Testis (tissue), 3 donors: ENCODE measurements around the gene DPP10. TPM values are rescaled to one million over a fixed set of nuclear protein-coding genes. Genes with fewer than 3 reads are reported as not detected.

Experiments used
- DNase-seq: peaks from one replicate; pipeline ENCODE4 v3.0.0-alpha.2; 2019
- H3K27ac ChIP-seq, 2 donors: fragments of 200-600 bp; sonication (generic); one replicate each; pipeline ENCODE4 v1.5.1; 2019
- H3K27me3 ChIP-seq: fragments of 200-600 bp; sonication (generic); one replicate; pipeline ENCODE4 v1.5.1; 2019
- H3K36me3 ChIP-seq: fragments of 200-600 bp; sonication (generic); one replicate; pipeline ENCODE4 v1.5.1; 2017; ENCODE audit warnings: low read depth; ENCODE audit errors: missing control alignments
- H3K4me1 ChIP-seq: fragments of 200-600 bp; sonication (generic); one replicate; pipeline ENCODE4 v1.5.1; 2019
- H3K4me3 ChIP-seq, 2 donors: fragments of 200-600 bp; sonication (generic); one replicate each; pipeline ENCODE4 v1.5.1; 2017 to 2019
- H3K9me3 ChIP-seq: fragments of 200-600 bp; sonication (generic); one replicate; pipeline ENCODE4 v1.5.1; 2017
- CTCF ChIP-seq, 3 experiments: fragments of 450-650 bp in 2 of 3; fragments of 200-600 bp in 1 of 3; sonication (generic) in 1 of 3; IDR thresholded peaks; one replicate each; pipeline ENCODE4 v1.5.1; 2016 to 2019; ENCODE audit warnings: antibody characterized with exemption in 3 of 3, mild to moderate bottlenecking in 2 of 3, moderate library complexity in 1 of 3
- POLR2A ChIP-seq: fragments of 450-650 bp; IDR thresholded peaks from one replicate; pipeline ENCODE4 v1.6.1; 2017; ENCODE audit warnings: antibody characterized with exemption, mild to moderate bottlenecking, moderate library complexity
- WGBS, 2 donors: methylation state at CpG; one replicate each; pipeline ENCODE4 v1.1.5; 2018; 5-methylcytosine and 5-hydroxymethylcytosine counted together
- intact Hi-C: fragments of 100-400 bp; cut with DNase I; formaldehyde crosslinking; loops from one replicate; pipeline ENCODE4 v1.15.1; 2023; ENCODE audit warnings: low total_unique reads
- polyA plus RNA-seq: library from polyadenylated mRNA; stranded (reverse); fragments of 350-450 nt; fragmentation: Illumina TruSeq; extraction: RNeasy Lipid Tissue Mini Kit (QIAGEN cat#74804); gene quantifications from one replicate; pipeline ENCODE4 v1.2.3, GENCODE V29; 2014; ENCODE audit warnings: low read depth, low replicate concordance; ENCODE audit not compliant: insufficient read depth
- total RNA-seq, 2 donors: library from RNA; depleted of rRNA; stranded (reverse); fragments of >200 nt; gene quantifications; one replicate each; pipeline ENCODE4 v1.2.3, GENCODE V29; 2016

The DPP10 gene
- total and polyA plus RNA-seq, 3 donors from 2014 or later = 1.7 to 6.7 (median 6.7) TPM

- DNase-seq = no peak
- intact Hi-C loops = no loop called here
Measured at GRCh38 chr2:114857196-114857595, 414.8 kb downstream of the DPP10 start.

GRCh38 chr2:114859726-114860510 is 417.5 kb downstream of the DPP10 start:
- Histone ChIP-seq H3K9me3 (no peaks in the 10 kb centered on the region), H3K27me3 (no peaks in the 10 kb centered on the region), H3K4me1 (no peaks in the 10 kb centered on the region), H3K27ac (no peak overlapping the region), H3K36me3 (no peaks in the 10 kb centered on the region), H3K4me3 (no peak overlapping the region)
- DNase-seq = no peak
- WGBS, 2 donors = 58 to 91% methylated on average over 6 of the region's 6 CpGs
- TF ChIP-seq CTCF (IDR thresholded peaks at IDR 0.05) (no peak), POLR2A (no peak)
- intact Hi-C loops = no loop called here

More at GRCh38 chr2:114857196-114857595, 414.8 kb downstream of the DPP10 start:
- Histone ChIP-seq H3K4me3 (no peak overlapping the region), H3K9me3 (no peaks in the 10 kb centered on the region), H3K4me1 (no peaks in the 10 kb centered on the region), H3K36me3 (no peaks in the 10 kb centered on the region), H3K27ac (no peak overlapping the region), H3K27me3 (no peaks in the 10 kb centered on the region)
- TF ChIP-seq CTCF (IDR thresholded peaks at IDR 0.05) = no peak
- no peak for TF ChIP-seq POLR2A
- 65 to 77% methylated on average over 1 of the region's 1 CpG for WGBS, 2 donors

- Histone ChIP-seq H3K36me3 (no peaks in the 10 kb centered on the region), H3K4me1 (no peaks in the 10 kb centered on the region), H3K4me3 (no peak overlapping the region), H3K27ac (no peak overlapping the region), H3K9me3 (no peaks in the 10 kb centered on the region), H3K27me3 (no peaks in the 10 kb centered on the region)
- intact Hi-C loops = no loop called here
- TF ChIP-seq POLR2A (no peak), CTCF (IDR thresholded peaks at IDR 0.05) (no peak)
- 31 to 37% methylated on average over 1 of the region's 1 CpG for WGBS, 2 donors
- no peak for DNase-seq
Measured at GRCh38 chr2:114862243-114862642, 419.8 kb downstream of the DPP10 start.

GRCh38 chr2:114864901-114865300 is 422.5 kb downstream of the DPP10 start:
- H3K27ac ChIP-seq = no peak overlapping the region
- no peaks in the 10 kb centered on the region for H3K36me3 ChIP-seq
- whole genome bisulfite sequencing, 2 donors = 87 to 90% methylated on average over 5 of the region's 5 CpGs
- intact Hi-C loops = no loop called here
- no peaks in the 10 kb centered on the region for H3K9me3 ChIP-seq
- H3K4me1 ChIP-seq = no peaks in the 10 kb centered on the region
- no peaks in the 10 kb centered on the region for H3K27me3 ChIP-seq
- TF ChIP-seq CTCF (IDR thresholded peaks at IDR 0.05) = no peak
- TF ChIP-seq POLR2A = no peak
- no peak for DNase-seq
- H3K4me3 ChIP-seq = no peak overlapping the region

GRCh38 chr2:114880046-114880445 is 437.6 kb downstream of the DPP10 start:
- H3K9me3 ChIP-seq = no peaks in the 10 kb centered on the region
- WGBS, 2 donors = 67 to 71% methylated on average over 3 of the region's 3 CpGs
- no peaks in the 10 kb centered on the region for H3K4me1 ChIP-seq
- no peaks in the 10 kb centered on the region for H3K27me3 ChIP-seq
- no peak overlapping the region for H3K4me3 ChIP-seq
- no peaks in the 10 kb centered on the region for H3K36me3 ChIP-seq
- DNase-seq = no peak
- no peak for TF ChIP-seq POLR2A
- no peak for TF ChIP-seq CTCF (IDR thresholded peaks at IDR 0.05)
- no peak overlapping the region for H3K27ac ChIP-seq
- intact Hi-C loops = no loop called here
